ENCODE measurements around the gene B3GNT5.

Gene B3GNT5

GRCh38 chr3:183230826-183231225, 22.2 kb upstream of the B3GNT5 start:
- no peak for DNase-seq

- DNase-seq = no peak
These were observed 19.1 kb upstream of the B3GNT5 start for GRCh38 chr3:183233966-183234365.

- DNase-seq = no peak
These were observed 14.0 kb upstream of the B3GNT5 start for GRCh38 chr3:183239046-183239445.

DNA sequence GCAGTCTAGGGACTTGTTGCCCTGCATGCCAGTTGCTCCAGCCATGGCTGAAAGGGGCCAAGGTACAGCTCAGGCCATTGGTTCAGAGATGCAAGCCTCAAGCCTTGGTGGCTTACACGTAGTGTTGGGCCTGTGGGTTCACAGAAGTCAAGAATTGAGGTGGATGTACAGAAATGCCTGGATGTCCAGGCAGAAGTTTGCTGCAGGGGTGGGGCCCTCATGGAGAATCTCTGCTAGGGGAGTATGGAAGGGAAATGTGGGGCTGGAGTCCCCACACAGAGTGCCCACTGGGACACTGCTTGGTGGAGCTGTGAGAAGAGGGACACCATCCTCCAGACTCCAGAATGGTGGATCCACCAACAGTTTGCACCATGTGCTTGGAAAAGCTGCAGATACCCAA, 10.6 kb upstream of the B3GNT5 start:
- DNase-seq = no peak

DNA sequence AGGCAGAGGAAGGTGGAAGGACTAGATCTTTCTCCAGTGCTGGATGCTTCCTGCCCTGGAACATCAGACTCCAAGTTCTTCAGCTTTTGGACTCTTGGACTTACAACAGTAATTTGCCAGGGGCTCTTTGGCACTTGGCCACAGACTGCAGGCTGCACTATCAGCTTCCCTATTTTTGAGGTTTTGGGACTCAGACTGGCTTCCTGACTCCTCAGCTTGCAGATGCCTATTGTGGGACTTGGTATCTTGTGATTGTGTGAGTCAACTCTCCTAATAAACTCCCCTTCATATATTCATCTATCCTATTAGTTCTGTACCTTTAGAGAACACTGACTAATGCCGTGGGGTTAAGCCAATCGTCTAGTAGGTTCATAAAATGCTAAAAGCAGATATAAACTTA, 8.8 kb upstream of the B3GNT5 start:
- no peak for DNase-seq

- no peak for DNase-seq
These were observed 8.0 kb upstream of the B3GNT5 start for GRCh38 chr3:183244981-183245476.

DNA sequence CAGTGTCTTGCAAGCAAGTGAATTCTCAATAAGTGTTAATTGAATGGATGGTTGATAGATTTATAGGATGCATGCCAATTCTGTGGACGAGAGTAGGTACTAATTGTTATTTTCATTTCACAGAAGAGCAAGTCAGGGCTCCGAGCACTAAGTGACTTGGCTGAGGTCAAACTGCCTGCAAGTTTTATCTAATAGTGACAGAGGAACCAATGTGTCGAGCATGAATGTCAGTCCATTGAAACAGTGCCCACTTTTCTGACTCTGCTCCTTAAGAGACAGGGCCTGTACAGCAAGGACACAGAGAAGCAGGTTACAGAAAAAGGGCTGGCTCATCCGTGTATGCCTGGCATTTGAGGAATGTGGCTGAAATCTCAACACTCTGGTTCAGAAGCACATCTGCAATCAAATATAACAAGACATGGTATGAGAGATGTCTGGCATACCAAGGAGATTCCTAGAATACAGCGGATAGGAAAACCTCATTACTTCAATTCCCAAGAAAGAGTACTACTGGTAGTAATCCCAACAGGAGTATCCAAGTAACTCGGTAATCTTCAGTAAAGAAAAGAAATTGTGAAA, 6.0 kb upstream of the B3GNT5 start:
- no peak for DNase-seq

GRCh38 chr3:183249006-183249718, 3.9 kb upstream of the B3GNT5 start:
- no peak for DNase-seq

DNA sequence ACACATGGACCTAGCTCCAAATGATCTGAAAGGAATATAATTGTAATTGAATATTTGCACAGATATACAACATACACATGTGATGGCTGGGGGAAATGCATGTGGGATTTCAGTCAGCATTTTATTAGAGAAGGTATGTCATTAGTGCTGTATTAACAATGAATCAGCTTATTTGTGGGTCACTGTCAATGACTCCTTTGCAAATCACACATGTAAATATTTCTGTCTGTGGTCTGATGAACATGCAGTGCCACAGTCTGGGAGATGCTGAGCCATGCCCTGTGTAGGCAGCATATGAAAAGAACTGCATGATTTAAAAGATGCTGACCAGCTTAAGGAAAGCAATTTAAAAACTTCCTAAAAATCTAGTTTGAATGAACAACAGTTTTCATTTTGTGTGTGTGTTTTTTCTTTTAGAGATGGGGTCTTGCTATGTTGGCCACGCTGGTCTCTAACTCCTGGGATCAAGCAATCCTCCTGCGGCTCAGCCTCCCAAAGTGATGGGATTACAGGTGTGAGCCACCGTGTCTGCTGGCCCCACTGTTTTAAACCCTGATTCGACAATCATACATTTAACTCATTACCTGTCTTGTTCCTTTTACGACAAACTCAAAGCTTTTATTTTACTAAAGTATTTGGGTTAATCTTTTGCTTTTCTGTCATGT, 803 bp upstream of the B3GNT5 start:
- no peak for DNase-seq

DNA sequence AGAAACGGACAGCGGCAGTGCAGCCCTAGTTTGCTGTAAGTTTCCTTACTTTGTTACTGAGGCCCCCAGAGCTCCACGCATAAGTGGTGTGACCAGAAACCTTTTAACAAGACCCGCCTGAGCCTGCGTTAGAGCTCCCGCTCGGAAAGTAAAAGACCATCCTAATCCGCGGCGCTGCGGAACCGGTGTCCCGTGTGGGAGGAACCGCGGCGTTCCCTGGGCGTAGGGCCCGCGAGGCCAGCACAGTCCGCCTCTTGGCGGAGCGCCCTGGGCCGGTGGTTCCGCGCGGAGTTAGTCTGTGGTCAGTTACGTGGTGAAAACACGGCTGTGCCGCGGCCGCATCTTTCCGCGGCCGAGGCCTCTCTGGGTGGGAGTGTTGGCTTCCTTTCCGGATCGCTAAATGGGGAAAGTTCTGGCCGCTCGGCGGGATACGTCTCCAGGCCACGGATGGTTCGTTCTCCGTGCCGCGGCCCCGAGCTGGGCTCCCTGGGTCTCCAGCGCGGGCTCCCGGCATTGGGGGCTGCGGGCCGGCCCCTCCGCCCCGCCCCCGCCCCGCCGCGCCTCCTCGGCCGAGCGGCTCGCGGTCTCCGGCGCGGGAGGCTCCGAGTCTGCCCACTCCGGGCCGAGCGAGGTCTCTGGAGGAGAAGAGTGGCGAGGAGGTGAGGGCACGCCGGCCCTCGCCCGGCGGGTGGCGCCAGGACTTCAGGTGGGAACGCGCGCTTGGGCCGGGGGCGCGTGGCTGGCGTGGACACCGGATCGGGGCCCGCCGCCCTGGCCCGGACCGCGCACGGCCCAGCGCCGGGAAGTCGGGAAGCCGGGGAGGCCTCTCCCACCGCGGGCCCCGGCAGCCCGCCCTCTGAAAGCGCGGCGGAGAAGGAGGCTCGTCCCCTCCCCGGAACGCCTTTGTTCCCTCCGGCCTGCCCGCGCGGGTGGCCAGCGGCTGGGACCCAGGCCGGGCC, 754 bp downstream of the B3GNT5 start:
- no peak for DNase-seq

- no peak for DNase-seq
These were observed 1.7 kb downstream of the B3GNT5 start for GRCh38 chr3:183254487-183255347.

GRCh38 chr3:183255348-183255730, 2.3 kb downstream of the B3GNT5 start:
- DNase-seq = no peak

GRCh38 chr3:183259087-183259486, 6.0 kb downstream of the B3GNT5 start:
- no peak for DNase-seq

- DNase-seq = no peak
These were observed 6.6 kb downstream of the B3GNT5 start for GRCh38 chr3:183259621-183260020.

DNA sequence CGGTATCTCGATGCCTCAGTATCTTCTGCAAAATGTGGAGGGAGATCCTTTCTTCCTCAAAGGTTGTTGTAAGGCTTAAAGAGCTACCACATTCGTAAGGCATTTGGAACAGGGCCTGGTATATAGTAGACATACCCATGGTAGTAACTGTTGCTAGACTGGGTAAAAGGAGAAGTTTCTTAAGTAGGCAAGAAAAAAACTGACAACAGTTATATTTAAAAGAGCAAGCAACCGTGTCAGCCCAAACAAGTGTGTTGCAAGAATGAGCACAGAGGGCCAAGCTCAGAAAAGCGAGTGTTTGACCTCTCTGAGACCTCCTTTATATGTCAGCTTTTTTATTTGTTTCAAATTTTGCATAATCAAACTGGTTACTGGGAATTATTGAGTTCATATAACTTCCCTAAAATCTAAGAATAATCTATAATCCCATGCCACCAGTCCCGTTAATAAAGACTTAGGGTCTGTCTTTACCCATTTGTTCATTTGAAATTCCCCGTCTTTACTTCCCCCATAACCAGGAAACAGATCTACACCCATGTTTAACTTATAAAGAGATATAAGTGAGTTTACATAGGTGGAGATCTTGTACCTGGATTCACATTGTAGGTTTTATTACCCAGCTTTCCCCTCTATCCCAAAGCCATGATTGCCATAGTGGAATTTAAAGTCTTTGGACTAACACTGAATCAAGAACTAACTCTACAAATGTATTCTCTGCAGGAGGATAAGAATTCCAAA, 7.3 kb downstream of the B3GNT5 start:
- DNase-seq = no peak

- no peak for DNase-seq
These were observed 8.2 kb downstream of the B3GNT5 start for GRCh38 chr3:183261151-183261724.

DNA sequence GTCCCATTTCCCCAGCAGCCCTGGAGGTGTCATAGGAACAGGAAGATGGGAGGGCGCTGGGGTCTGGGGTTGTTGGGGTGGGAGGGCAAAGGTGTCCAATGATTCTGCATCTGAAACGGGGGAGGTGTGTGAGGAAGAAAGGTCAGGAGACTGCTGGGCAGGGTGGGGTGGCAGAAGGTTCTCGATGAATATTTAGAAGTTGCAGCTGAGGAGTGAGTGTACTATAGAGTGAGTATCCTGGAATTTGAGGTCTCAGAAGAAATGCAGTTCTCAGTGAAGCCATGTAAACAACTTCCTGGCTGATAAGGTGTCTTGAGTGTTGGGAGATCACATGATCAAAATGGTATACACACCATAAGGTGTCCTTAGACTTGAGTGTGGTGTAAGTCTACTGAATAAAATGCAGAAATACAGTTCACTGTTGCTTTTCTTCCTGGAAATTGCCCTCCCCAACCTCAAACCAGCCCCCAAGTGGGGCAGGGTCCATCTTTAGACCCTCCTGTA, 9.9 kb downstream of the B3GNT5 start:
- no peak for DNase-seq

DNA sequence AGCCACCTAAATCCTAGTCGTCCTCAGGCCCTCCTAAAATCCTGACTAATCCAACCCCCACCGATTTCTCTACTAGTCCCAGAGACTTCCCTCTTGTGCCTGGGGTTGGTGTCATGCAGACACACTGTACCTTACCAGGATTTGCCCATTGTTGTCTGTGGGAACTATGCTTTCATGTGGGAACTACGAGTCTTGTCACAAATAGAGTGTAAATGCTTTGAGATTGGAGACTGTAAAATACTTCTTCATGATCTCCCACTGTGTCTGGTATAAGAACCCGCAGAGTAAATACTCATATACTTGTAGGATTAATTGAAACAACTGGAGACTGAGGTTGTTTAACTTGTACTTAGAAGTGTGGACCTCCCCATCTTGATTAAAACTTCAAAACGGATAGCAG, 11.2 kb downstream of the B3GNT5 start:
- no peak for DNase-seq

DNA sequence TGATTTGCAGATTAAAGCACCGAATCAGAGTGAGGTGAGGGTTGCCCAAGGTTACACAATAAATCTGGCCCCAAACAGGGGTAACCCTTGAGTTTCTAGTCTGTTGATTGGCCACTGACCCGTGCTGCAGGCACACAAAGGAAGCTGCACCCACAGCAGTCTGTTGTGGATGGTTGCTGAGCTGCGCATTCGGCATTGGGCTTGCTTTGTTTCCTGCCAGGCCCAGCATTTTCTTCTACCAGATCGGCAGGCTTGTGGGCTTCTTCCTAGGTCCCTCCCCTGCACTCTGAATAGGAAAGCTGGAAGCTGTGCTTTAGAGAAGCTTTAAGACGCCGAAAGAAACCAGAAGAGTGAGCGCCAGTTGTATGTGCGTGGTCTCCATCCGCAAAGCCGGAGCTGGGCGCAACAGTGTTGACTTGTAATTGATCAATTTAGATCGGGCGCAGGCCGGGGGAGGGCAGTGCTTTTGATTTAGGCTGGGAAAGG, 12.1 kb downstream of the B3GNT5 start:
- no peak for DNase-seq

DNA sequence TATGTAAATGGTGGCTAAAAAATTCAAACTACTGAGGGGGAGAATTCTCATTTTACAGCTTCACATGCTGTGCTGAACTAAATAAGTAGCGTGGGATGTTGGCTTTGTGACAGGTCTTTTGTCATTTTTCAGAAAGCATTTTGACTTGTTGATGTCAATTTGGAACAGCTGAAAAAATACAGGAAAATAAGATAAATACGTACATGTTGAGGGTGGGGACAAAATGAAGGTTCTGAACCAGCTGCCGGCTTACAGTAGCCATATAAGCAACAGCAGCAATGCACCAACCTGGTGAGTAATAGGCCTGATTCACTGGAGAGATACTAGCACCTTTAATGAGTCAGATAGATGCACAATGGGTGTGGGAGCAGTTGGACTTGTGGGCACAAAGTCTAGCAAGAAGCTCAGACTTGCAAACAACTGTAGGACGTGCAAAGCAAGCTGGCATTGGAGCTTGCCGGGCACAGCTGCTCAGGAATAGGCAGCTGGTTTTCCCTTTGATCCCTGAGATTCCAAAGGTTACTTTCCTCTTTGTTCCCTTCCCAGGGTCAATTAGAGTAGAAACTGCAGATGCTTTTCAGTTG, 12.9 kb downstream of the B3GNT5 start:
- DNase-seq = no peak

Measured in NCI-H524 treated with DMSO at 0.1 percent for 48 hours (cell line).